ENCODE measurements around the gene STARD5. TPM values are rescaled to one million over a fixed set of nuclear protein-coding genes. Genes with fewer than 3 reads are reported as not detected.

STARD5 gene
- total and polyA plus RNA-seq, 2 experiments from 2014 or later = 3.8 to 10.1 TPM

DNA sequence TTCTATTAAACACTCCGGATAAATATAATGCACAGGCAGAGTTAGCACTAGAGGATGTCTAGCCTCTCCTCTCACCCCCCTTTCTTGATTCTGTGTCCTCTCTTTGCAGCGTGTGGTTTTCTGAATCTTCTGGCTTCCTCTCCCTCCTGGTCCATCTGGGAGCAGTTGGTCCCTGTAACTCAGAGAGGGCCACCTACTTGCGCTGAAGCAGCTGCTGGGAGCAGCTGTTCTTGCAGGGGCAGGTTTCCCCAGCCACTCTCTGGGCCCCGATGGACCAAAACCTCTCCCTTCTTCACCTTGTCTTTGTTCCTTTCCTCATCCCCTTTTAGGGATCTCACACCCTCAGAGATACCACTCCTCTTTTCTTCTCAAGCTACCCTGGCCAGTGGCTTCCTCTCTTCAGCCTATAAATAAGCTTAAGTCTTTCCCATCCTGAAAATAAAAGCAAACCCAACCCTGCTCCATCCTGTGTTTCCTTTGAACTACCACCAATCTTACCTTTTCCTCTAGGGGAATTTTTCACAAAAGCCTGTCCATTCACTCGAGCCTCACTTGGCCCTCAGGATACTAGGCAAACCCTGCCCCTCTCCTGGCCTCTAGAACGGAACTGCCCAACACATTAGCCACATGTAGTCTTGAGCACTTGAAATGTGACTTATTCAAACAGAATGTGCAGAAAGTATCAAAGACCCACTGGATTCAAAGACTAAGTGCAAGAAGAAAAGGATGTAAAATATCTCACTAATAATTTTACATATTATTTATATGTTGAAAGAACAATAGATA is 59.7 kb downstream of the STARD5 start (continued):
- TF ChIP-seq, protein P1, sequence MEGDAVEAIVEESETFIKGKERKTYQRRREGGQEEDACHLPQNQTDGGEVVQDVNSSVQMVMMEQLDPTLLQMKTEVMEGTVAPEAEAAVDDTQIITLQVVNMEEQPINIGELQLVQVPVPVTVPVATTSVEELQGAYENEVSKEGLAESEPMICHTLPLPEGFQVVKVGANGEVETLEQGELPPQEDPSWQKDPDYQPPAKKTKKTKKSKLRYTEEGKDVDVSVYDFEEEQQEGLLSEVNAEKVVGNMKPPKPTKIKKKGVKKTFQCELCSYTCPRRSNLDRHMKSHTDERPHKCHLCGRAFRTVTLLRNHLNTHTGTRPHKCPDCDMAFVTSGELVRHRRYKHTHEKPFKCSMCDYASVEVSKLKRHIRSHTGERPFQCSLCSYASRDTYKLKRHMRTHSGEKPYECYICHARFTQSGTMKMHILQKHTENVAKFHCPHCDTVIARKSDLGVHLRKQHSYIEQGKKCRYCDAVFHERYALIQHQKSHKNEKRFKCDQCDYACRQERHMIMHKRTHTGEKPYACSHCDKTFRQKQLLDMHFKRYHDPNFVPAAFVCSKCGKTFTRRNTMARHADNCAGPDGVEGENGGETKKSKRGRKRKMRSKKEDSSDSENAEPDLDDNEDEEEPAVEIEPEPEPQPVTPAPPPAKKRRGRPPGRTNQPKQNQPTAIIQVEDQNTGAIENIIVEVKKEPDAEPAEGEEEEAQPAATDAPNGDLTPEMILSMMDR (conservative IDR thresholded peaks at IDR 0.05; ENCODE audit: low read depth in 2 of 2) = no peak
- TF ChIP-seq, protein P2, sequence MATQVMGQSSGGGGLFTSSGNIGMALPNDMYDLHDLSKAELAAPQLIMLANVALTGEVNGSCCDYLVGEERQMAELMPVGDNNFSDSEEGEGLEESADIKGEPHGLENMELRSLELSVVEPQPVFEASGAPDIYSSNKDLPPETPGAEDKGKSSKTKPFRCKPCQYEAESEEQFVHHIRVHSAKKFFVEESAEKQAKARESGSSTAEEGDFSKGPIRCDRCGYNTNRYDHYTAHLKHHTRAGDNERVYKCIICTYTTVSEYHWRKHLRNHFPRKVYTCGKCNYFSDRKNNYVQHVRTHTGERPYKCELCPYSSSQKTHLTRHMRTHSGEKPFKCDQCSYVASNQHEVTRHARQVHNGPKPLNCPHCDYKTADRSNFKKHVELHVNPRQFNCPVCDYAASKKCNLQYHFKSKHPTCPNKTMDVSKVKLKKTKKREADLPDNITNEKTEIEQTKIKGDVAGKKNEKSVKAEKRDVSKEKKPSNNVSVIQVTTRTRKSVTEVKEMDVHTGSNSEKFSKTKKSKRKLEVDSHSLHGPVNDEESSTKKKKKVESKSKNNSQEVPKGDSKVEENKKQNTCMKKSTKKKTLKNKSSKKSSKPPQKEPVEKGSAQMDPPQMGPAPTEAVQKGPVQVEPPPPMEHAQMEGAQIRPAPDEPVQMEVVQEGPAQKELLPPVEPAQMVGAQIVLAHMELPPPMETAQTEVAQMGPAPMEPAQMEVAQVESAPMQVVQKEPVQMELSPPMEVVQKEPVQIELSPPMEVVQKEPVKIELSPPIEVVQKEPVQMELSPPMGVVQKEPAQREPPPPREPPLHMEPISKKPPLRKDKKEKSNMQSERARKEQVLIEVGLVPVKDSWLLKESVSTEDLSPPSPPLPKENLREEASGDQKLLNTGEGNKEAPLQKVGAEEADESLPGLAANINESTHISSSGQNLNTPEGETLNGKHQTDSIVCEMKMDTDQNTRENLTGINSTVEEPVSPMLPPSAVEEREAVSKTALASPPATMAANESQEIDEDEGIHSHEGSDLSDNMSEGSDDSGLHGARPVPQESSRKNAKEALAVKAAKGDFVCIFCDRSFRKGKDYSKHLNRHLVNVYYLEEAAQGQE (IDR thresholded peaks at IDR 0.05; ENCODE audit: unreplicated experiment) = no peak

DNA sequence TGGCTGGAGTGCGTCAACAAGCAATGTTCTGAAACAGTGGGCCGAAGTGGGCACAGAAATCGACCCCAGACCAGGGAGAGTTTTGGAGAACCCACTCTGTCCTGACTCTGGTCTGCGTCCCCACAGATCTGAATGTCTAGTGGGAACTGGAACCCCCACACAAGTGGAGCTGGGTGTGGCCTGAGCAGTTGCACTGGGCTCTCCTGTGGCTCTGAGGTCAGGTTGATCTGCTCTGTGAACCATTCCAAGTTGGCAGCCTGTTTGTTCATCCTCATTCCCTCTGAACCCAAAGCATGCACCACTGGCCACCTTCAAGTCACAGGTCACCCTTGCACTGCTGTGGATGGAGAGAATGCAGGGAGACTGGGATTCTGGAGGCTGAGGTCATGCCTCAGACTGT is 60.5 kb downstream of the STARD5 start:
- Histone ChIP-seq H3K4me1 (ENCODE audit: insufficient read depth) (no peaks in the 10 kb centered on the region; the same call in 1 of the 2 replicates), H3K27me3 (ENCODE audit: insufficient read depth) (no peaks in the 10 kb centered on the region), H3F3A (replicated peaks; ENCODE audit: low read depth) (no peaks in the 10 kb centered on the region), H3K9me2 (ENCODE audit: insufficient read depth) (no peaks in the 10 kb centered on the region), H3K4me3 (no peak overlapping the region), H4K20me1 (replicated peaks; ENCODE audit: insufficient read depth) (no peaks in the 10 kb centered on the region), H3K4me2 (no peak overlapping the region), H3K36me3 (ENCODE audit: insufficient read depth) (no peaks in the 10 kb centered on the region), H3K27ac (ENCODE audit: low read depth) (no peak overlapping the region), H2AFZ (no peak overlapping the region), H3K79me2 (replicated peaks; ENCODE audit: insufficient read depth) (no peaks in the 10 kb centered on the region)
- Mint-ChIP-seq H3K4me3 (no peak overlapping the region), H3K36me3 (ENCODE audit: low read depth) (no peaks in the 10 kb centered on the region), H3K4me1 (peaks cover 12% of the 10 kb centered on the region), H3K9me3 (no peaks in the 10 kb centered on the region; the same call in 2 of the 3 replicates), H3K27ac (no peak overlapping the region), H3K27me3 (ENCODE audit: insufficient read depth, low read depth, poor library complexity) (peaks cover 5% of the 10 kb centered on the region)
- no peak for DNase-seq (ENCODE audit: low spot score)
- ATAC-seq = no peak
- TF ChIP-seq POLR2AphosphoS5 (IDR thresholded peaks at IDR 0.05; ENCODE audit: low read depth) = no peak
- no peak for TF ChIP-seq EZH2 (IDR thresholded peaks at IDR 0.05; ENCODE audit: low read depth, unreplicated experiment)
- no peak for TF ChIP-seq ZNF331 (CRISPR knock-in tag; IDR thresholded peaks at IDR 0.05; ENCODE audit: low read depth)
- TF ChIP-seq, protein P3, sequence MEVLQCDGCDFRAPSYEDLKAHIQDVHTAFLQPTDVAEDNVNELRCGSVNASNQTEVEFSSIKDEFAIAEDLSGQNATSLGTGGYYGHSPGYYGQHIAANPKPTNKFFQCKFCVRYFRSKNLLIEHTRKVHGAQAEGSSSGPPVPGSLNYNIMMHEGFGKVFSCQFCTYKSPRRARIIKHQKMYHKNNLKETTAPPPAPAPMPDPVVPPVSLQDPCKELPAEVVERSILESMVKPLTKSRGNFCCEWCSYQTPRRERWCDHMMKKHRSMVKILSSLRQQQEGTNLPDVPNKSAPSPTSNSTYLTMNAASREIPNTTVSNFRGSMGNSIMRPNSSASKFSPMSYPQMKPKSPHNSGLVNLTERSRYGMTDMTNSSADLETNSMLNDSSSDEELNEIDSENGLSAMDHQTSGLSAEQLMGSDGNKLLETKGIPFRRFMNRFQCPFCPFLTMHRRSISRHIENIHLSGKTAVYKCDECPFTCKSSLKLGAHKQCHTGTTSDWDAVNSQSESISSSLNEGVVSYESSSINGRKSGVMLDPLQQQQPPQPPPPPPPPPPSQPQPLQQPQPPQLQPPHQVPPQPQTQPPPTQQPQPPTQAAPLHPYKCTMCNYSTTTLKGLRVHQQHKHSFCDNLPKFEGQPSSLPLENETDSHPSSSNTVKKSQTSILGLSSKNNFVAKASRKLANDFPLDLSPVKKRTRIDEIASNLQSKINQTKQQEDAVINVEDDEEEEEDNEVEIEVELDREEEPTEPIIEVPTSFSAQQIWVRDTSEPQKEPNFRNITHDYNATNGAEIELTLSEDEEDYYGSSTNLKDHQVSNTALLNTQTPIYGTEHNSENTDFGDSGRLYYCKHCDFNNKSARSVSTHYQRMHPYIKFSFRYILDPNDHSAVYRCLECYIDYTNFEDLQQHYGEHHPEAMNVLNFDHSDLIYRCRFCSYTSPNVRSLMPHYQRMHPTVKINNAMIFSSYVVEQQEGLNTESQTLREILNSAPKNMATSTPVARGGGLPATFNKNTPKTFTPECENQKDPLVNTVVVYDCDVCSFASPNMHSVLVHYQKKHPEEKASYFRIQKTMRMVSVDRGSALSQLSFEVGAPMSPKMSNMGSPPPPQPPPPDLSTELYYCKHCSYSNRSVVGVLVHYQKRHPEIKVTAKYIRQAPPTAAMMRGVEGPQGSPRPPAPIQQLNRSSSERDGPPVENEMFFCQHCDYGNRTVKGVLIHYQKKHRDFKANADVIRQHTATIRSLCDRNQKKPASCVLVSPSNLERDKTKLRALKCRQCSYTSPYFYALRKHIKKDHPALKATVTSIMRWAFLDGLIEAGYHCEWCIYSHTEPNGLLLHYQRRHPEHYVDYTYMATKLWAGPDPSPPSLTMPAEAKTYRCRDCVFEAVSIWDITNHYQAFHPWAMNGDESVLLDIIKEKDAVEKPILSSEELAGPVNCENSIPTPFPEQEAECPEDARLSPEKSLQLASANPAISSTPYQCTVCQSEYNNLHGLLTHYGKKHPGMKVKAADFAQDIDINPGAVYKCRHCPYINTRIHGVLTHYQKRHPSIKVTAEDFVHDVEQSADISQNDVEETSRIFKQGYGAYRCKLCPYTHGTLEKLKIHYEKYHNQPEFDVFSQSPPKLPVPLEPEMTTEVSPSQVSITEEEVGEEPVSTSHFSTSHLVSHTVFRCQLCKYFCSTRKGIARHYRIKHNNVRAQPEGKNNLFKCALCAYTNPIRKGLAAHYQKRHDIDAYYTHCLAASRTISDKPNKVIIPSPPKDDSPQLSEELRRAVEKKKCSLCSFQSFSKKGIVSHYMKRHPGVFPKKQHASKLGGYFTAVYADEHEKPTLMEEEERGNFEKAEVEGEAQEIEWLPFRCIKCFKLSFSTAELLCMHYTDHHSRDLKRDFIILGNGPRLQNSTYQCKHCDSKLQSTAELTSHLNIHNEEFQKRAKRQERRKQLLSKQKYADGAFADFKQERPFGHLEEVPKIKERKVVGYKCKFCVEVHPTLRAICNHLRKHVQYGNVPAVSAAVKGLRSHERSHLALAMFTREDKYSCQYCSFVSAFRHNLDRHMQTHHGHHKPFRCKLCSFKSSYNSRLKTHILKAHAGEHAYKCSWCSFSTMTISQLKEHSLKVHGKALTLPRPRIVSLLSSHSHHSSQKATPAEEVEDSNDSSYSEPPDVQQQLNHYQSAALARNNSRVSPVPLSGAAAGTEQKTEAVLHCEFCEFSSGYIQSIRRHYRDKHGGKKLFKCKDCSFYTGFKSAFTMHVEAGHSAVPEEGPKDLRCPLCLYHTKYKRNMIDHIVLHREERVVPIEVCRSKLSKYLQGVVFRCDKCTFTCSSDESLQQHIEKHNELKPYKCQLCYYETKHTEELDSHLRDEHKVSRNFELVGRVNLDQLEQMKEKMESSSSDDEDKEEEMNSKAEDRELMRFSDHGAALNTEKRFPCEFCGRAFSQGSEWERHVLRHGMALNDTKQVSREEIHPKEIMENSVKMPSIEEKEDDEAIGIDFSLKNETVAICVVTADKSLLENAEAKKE (CRISPR knock-in tag; IDR thresholded peaks at IDR 0.05) = no peak
- TF ChIP-seq, protein P4, sequence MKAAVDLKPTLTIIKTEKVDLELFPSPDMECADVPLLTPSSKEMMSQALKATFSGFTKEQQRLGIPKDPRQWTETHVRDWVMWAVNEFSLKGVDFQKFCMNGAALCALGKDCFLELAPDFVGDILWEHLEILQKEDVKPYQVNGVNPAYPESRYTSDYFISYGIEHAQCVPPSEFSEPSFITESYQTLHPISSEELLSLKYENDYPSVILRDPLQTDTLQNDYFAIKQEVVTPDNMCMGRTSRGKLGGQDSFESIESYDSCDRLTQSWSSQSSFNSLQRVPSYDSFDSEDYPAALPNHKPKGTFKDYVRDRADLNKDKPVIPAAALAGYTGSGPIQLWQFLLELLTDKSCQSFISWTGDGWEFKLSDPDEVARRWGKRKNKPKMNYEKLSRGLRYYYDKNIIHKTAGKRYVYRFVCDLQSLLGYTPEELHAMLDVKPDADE (IDR thresholded peaks at IDR 0.05) = no peak

Measured in GM23338 (cell line).